HepG2 (cell line): ENCODE results near the gene POP7. TPM values are rescaled to one million over a fixed set of nuclear protein-coding genes. Genes with fewer than 3 reads are reported as not detected.

Experiments used
- ARNT2 ChIP-seq: sonication (generic); formaldehyde crosslinking; IDR thresholded peaks from 2 replicates; pipeline ENCODE4 v1.8.0; 2022; ENCODE audit warnings: mild to moderate bottlenecking, low read depth, missing genetic modification reagents, moderate library complexity
- CBX2 ChIP-seq, 2 experiments: fragments of 200-600 bp in 1 of 2; sonication (generic); formaldehyde crosslinking in 1 of 2; IDR thresholded peaks; 2 replicates each; pipeline versions ENCODE4 v1.7.0 to v1.8.1; 2018 to 2022; ENCODE audit warnings: low read depth in 2 of 2, low read length in 1 of 2, mild to moderate bottlenecking in 1 of 2, missing genetic modification reagents in 1 of 2
- FOXC1 ChIP-seq: sonication (generic); formaldehyde crosslinking; IDR thresholded peaks from 2 replicates; pipeline ENCODE4 v1.8.0; 2022; ENCODE audit warnings: mild to moderate bottlenecking, missing genetic modification reagents, borderline replicate concordance
- GATAD1 ChIP-seq: IDR thresholded peaks from 2 replicates; pipeline ENCODE4 v1.6.1; 2016; ENCODE audit warnings: missing genetic modification reagents, missing compliant biosample characterization
- HINFP ChIP-seq: sonication (generic); formaldehyde crosslinking; IDR thresholded peaks from 2 replicates; pipeline ENCODE4 v1.4.0; 2020; ENCODE audit warnings: low read depth, mild to moderate bottlenecking, missing genetic modification reagents
- ISL2 ChIP-seq: sonication (generic); formaldehyde crosslinking; IDR thresholded peaks from 2 replicates; pipeline ENCODE4 v1.5.0; 2020; ENCODE audit warnings: missing genetic modification reagents
- PATZ1 ChIP-seq: sonication (generic); formaldehyde crosslinking; IDR thresholded peaks from 2 replicates; pipeline ENCODE4 v1.4.0; 2020; ENCODE audit warnings: missing genetic modification reagents
- REPIN1 ChIP-seq: sonication (generic); formaldehyde crosslinking; IDR thresholded peaks from 2 replicates; pipeline ENCODE4 v1.8.0; 2022; ENCODE audit warnings: missing genetic modification reagents, low read depth, mild to moderate bottlenecking, borderline replicate concordance
- SALL1 ChIP-seq: sonication (generic); formaldehyde crosslinking; IDR thresholded peaks from 2 replicates; pipeline ENCODE4 v1.8.0; 2022; ENCODE audit warnings: mild to moderate bottlenecking, missing genetic modification reagents
- SIN3A ChIP-seq: IDR thresholded peaks from 2 replicates; pipeline ENCODE4 v1.6.1; 2011; ENCODE audit warnings: low read depth, mild to moderate bottlenecking, control low read depth, low read length, borderline replicate concordance
- YEATS4 ChIP-seq: sonication (generic); formaldehyde crosslinking; IDR thresholded peaks from 2 replicates; pipeline ENCODE4 v1.4.0; 2020; ENCODE audit warnings: missing genetic modification reagents, borderline replicate concordance
- ZBTB38 ChIP-seq: sonication (generic); formaldehyde crosslinking; IDR thresholded peaks from 2 replicates; pipeline ENCODE4 v1.5.1; 2020; ENCODE audit warnings: mild to moderate bottlenecking, missing genetic modification reagents
- ZNF230 ChIP-seq: sonication (generic); formaldehyde crosslinking; IDR thresholded peaks from 2 replicates; pipeline ENCODE4 v1.4.0; 2020; ENCODE audit warnings: mild to moderate bottlenecking, missing genetic modification reagents
- ZNF44 ChIP-seq: sonication (generic); formaldehyde crosslinking; IDR thresholded peaks from 2 replicates; pipeline ENCODE4 v1.5.1; 2020; ENCODE audit warnings: mild to moderate bottlenecking, missing genetic modification reagents
- ZNF749 ChIP-seq: sonication (generic); formaldehyde crosslinking; IDR thresholded peaks from 2 replicates; pipeline ENCODE4 v1.8.0; 2022; ENCODE audit warnings: mild to moderate bottlenecking, missing genetic modification reagents, moderate library complexity, borderline replicate concordance
- ZNF775 ChIP-seq: sonication (generic); formaldehyde crosslinking; IDR thresholded peaks from 2 replicates; pipeline ENCODE4 v1.4.0; 2020; ENCODE audit warnings: missing genetic modification reagents, mild to moderate bottlenecking, moderate library complexity, borderline replicate concordance
- ZNF83 ChIP-seq: sonication (generic); formaldehyde crosslinking; IDR thresholded peaks from 2 replicates; pipeline ENCODE4 v1.4.0; 2020; ENCODE audit warnings: missing genetic modification reagents, mild to moderate bottlenecking, borderline replicate concordance
- ZNF839 ChIP-seq: sonication (generic); formaldehyde crosslinking; IDR thresholded peaks from 2 replicates; pipeline ENCODE4 v1.4.0; 2020; ENCODE audit warnings: missing genetic modification reagents, mild to moderate bottlenecking, borderline replicate concordance
- polyA plus RNA-seq, 8 experiments: library from polyadenylated mRNA; depleted of rRNA in 3 of 8; stranded (reverse) in 7 of 8; unstranded in 1 of 8; fragments of >200 nt; fragmentation: Illumina TruSeq in 4 of 8; extraction: Trizol in 4 of 8; gene quantifications; 2 replicates each; pipeline versions ENCODE4 v1.2.1 to v1.2.3, GENCODE V29; 2011 to 2016; ENCODE audit warnings: low read depth in 4 of 8, missing spikeins in 1 of 8, mixed read lengths in 1 of 8; ENCODE audit not compliant: insufficient read depth in 1 of 8
- total RNA-seq, 5 experiments: library from RNA; depleted of rRNA; stranded (reverse); fragments of >200 nt; fragmentation: Illumina TruSeq; extraction: Trizol; gene quantifications; 2 replicates each; pipeline ENCODE4 v1.2.3, GENCODE V29; 2016; ENCODE audit warnings: low read depth in 1 of 5
- TF ChIP-seq, protein P1 (sequence below): sonication (generic); formaldehyde crosslinking; IDR thresholded peaks from 2 replicates; pipeline ENCODE4 v1.5.0; 2020; ENCODE audit warnings: mild to moderate bottlenecking, missing genetic modification reagents, borderline replicate concordance
- TF ChIP-seq, protein P2 (sequence below): sonication (generic); formaldehyde crosslinking; IDR thresholded peaks from 2 replicates; pipeline ENCODE4 v1.8.1; 2023; ENCODE audit warnings: missing genetic modification reagents, inconsistent platforms, borderline replicate concordance

Gene POP7
- total and polyA plus RNA-seq, 2 of the 13 experiments (the other 11 are each of a cell fraction or from before 2014, with no cell fraction given): 63.9 to 91.1 TPM

GRCh38 chr7:100705753-100706671, at the start of gene POP7 (continued):
- 0 out of 2 replicates have a peak, but pooled peaks have one; percentile 8 for TF ChIP-seq PATZ1 (CRISPR knock-in tag)
- TF ChIP-seq, protein P1, sequence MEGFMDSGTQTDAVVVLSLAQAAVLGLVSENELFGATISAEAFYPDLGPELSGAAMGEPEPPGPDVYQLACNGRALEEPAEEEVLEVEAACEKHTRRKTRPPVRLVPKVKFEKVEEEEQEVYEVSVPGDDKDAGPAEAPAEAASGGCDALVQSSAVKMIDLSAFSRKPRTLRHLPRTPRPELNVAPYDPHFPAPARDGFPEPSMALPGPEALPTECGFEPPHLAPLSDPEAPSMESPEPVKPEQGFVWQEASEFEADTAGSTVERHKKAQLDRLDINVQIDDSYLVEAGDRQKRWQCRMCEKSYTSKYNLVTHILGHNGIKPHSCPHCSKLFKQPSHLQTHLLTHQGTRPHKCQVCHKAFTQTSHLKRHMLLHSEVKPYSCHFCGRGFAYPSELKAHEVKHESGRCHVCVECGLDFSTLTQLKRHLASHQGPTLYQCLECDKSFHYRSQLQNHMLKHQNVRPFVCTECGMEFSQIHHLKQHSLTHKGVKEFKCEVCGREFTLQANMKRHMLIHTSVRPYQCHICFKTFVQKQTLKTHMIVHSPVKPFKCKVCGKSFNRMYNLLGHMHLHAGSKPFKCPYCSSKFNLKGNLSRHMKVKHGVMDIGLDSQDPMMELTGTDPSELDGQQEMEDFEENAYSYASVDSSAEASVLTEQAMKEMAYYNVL (CRISPR knock-in tag): peak; percentile 31; the same call in 1 of the 2 replicates
- TF ChIP-seq ISL2 (CRISPR knock-in tag): peak; percentile 4; the same call in 1 of the 2 replicates
- peak; percentile 56; the same call in 1 of the 2 replicates for TF ChIP-seq REPIN1
- TF ChIP-seq, protein P2, sequence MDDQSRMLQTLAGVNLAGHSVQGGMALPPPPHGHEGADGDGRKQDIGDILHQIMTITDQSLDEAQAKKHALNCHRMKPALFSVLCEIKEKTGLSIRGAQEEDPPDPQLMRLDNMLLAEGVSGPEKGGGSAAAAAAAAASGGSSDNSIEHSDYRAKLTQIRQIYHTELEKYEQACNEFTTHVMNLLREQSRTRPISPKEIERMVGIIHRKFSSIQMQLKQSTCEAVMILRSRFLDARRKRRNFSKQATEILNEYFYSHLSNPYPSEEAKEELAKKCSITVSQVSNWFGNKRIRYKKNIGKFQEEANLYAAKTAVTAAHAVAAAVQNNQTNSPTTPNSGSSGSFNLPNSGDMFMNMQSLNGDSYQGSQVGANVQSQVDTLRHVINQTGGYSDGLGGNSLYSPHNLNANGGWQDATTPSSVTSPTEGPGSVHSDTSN (CRISPR knock-in tag): peak; percentile 41; the same call in 1 of the 2 replicates
- peak; percentile 20; the same call in 1 of the 2 replicates for TF ChIP-seq SIN3A
- peak; percentile 90 for TF ChIP-seq ARNT2 (CRISPR knock-in tag)
- TF ChIP-seq ZNF230 (CRISPR knock-in tag): peak; percentile 95
- TF ChIP-seq FOXC1 (CRISPR knock-in tag): peak; percentile 89
- TF ChIP-seq GATAD1 (CRISPR knock-in tag): peak; percentile 91
- peak; percentile 41; the same call in 1 of the 2 replicates for TF ChIP-seq ZBTB38 (CRISPR knock-in tag)
- no peak for TF ChIP-seq CBX2 (IDR thresholded peaks at IDR 0.05; ENCODE audit: low read depth, low read length)
- no peak for TF ChIP-seq CBX2 (CRISPR knock-in tag; IDR thresholded peaks at IDR 0.05; ENCODE audit: low read depth)
- TF ChIP-seq ZNF83 (CRISPR knock-in tag): 0 out of 2 replicates have a peak, but pooled peaks have one; percentile 51
- peak; percentile 84; the same call in 1 of the 2 replicates for TF ChIP-seq ZNF775 (CRISPR knock-in tag)
- 0 out of 2 replicates have a peak, but pooled peaks have one; percentile 74 for TF ChIP-seq SALL1 (CRISPR knock-in tag)
- TF ChIP-seq ZNF839 (CRISPR knock-in tag): no peak; the same call in 1 of the 2 replicates
- no peak for TF ChIP-seq ZNF44 (CRISPR knock-in tag)
- peak; percentile 88; the same call in 1 of the 2 replicates for TF ChIP-seq ZNF749
- TF ChIP-seq YEATS4: peak; percentile 86; the same call in 1 of the 2 replicates
- TF ChIP-seq HINFP: peak; percentile 16; the same call in 1 of the 2 replicates
